SJCRH30 (cell line): Measurements from ENCODE around the gene DSCAM. TPM values are rescaled to one million over a fixed set of nuclear protein-coding genes. Genes with fewer than 3 reads are reported as not detected.
"Not testable (repeated sequence)": the region's sequence is repeated elsewhere in the genome, so short reads cannot be mapped to it uniquely, and the experiment has no call there.

Experiments used
- DNase-seq, 2 experiments: peaks; one replicate each; pipeline ENCODE4 v3.0.0-alpha.2; 2015 to 2020
- H3K27ac ChIP-seq: fragments of 250-450 bp; sonication (Bioruptor Pico); 2 replicates; pipeline ENCODE4 v1.5.1; 2020; ENCODE audit warnings: mild to moderate bottlenecking, moderate library complexity
- H3K27me3 ChIP-seq: fragments of 250-450 bp; sonication (Bioruptor Pico); 2 replicates; pipeline ENCODE4 v1.5.1; 2020; ENCODE audit warnings: mild to moderate bottlenecking, moderate library complexity
- H3K36me3 ChIP-seq: fragments of 250-450 bp; sonication (Bioruptor Pico); 2 replicates; pipeline ENCODE4 v1.5.1; 2020; ENCODE audit warnings: mild to moderate bottlenecking, moderate library complexity
- H3K4me1 ChIP-seq: fragments of 250-450 bp; sonication (Bioruptor Pico); 2 replicates; pipeline ENCODE4 v1.5.1; 2020; ENCODE audit warnings: mild to moderate bottlenecking, moderate library complexity
- H3K4me3 ChIP-seq: fragments of 250-450 bp; sonication (Bioruptor Pico); 2 replicates; pipeline ENCODE4 v1.5.1; 2020; ENCODE audit warnings: mild to moderate bottlenecking, moderate library complexity
- H3K9me3 ChIP-seq: fragments of 250-450 bp; sonication (Bioruptor Pico); replicated peaks from 2 replicates; pipeline ENCODE4 v1.5.1; 2020; ENCODE audit warnings: mild to moderate bottlenecking, moderate library complexity
- total RNA-seq: library from RNA; depleted of rRNA; stranded (reverse); fragments of >200 nt; shearing (Covaris generic); gene quantifications from 2 replicates; pipeline ENCODE4 v1.2.3, GENCODE V29; 2014

Gene DSCAM
- total RNA-seq, 1 experiment from 2014 or later = 0.02 TPM

DNA sequence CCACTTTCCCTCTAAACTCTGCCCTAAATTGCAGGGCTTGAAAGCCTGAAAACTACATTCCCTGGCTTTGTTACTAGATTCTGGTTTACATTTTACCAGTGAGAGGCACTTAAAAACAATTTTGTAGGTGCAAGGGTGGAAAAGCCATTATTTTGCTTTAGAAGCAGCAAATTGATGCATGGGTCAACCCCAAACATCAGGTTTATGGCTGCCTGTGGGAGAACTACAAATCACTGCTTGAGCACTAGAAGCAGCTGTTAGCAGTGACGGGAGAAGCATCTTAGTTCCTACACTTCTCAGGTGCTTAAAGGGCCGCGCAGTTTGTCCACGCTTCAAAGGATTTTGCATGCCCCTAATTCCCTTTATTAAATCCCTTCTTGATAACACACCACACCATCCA, 562.5 kb downstream of the DSCAM start:
- no peaks in the 10 kb centered on the region for H3K4me1 ChIP-seq
- no peak overlapping the region for H3K27ac ChIP-seq
- no peak overlapping the region for H3K4me3 ChIP-seq
- no peak for DNase-seq
- H3K27me3 ChIP-seq = no peaks in the 10 kb centered on the region
- H3K9me3 ChIP-seq = no peaks in the 10 kb centered on the region
- no peaks in the 10 kb centered on the region for H3K36me3 ChIP-seq

GRCh38 chr21:40282912-40283886, 563.8 kb downstream of the DSCAM start:
- Histone ChIP-seq H3K27ac (no peak overlapping the region), H3K9me3 (no peaks in the 10 kb centered on the region), H3K27me3 (no peaks in the 10 kb centered on the region), H3K4me3 (no peak overlapping the region), H3K36me3 (no peaks in the 10 kb centered on the region), H3K4me1 (no peaks in the 10 kb centered on the region)
- DNase-seq = no peak

- Histone ChIP-seq H3K36me3 (no peaks in the 10 kb centered on the region), H3K4me3 (no peak overlapping the region), H3K9me3 (no peaks in the 10 kb centered on the region)
Measured at GRCh38 chr21:40278345-40278744, 568.6 kb downstream of the DSCAM start.

GRCh38 chr21:40276001-40276400, 571.0 kb downstream of the DSCAM start:
- Histone ChIP-seq H3K9me3 (no peaks in the 10 kb centered on the region), H3K27me3 (0 out of 2 replicates have a peak, but pooled peaks cover 6% of the 10 kb centered on the region), H3K4me1 (no peaks in the 10 kb centered on the region), H3K27ac (no peak overlapping the region), H3K4me3 (no peak overlapping the region), H3K36me3 (no peaks in the 10 kb centered on the region)
- no peak for DNase-seq

More at GRCh38 chr21:40278345-40278744, 568.6 kb downstream of the DSCAM start:
- H3K4me1 ChIP-seq = no peaks in the 10 kb centered on the region
- H3K27me3 ChIP-seq = 0 out of 2 replicates have a peak, but pooled peaks cover 6% of the 10 kb centered on the region
- H3K27ac ChIP-seq = no peak overlapping the region
- DNase-seq = no peak

DNA sequence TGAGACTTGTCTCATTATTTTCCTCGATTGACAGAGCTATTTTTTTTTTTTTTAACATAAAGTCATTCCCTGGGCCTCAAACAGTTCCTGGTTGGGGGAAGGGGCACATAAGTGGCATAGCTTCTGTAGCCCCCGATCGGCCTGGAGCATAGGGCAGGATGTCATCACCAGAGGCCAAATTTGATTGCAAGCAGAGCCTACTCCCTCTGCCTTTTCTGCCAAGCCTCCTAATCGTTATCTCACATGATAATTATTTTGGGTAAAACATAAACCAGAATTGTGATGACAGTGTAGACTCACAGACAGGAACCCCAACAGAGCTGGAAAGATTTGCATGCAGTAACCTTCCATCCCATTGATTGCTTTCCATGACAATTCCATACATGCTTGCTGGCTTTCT, 574.9 kb downstream of the DSCAM start:
- H3K36me3 ChIP-seq = no peaks in the 10 kb centered on the region
- H3K4me3 ChIP-seq = no peak overlapping the region
- no peak for DNase-seq
- no peak overlapping the region for H3K27ac ChIP-seq
- 0 out of 2 replicates have a peak, but pooled peaks cover 6% of the 10 kb centered on the region for H3K27me3 ChIP-seq
- H3K4me1 ChIP-seq = no peaks in the 10 kb centered on the region
- H3K9me3 ChIP-seq = no peaks in the 10 kb centered on the region

- DNase-seq = no peak
- H3K4me3 ChIP-seq = no peak overlapping the region
- H3K9me3 ChIP-seq = no peaks in the 10 kb centered on the region
- no peaks in the 10 kb centered on the region for H3K36me3 ChIP-seq
- 0 out of 2 replicates have a peak, but pooled peaks cover 6% of the 10 kb centered on the region for H3K27me3 ChIP-seq
- H3K27ac ChIP-seq = no peak overlapping the region
- H3K4me1 ChIP-seq = no peaks in the 10 kb centered on the region
Measured at GRCh38 chr21:40271164-40271563, 575.8 kb downstream of the DSCAM start.

- Histone ChIP-seq H3K4me1 (no peaks in the 10 kb centered on the region), H3K4me3 (no peak overlapping the region), H3K27me3 (no peaks in the 10 kb centered on the region), H3K27ac (no peak overlapping the region), H3K9me3 (no peaks in the 10 kb centered on the region), H3K36me3 (no peaks in the 10 kb centered on the region)
- DNase-seq = no peak
Measured at GRCh38 chr21:40270047-40270446, 576.9 kb downstream of the DSCAM start.

DNA sequence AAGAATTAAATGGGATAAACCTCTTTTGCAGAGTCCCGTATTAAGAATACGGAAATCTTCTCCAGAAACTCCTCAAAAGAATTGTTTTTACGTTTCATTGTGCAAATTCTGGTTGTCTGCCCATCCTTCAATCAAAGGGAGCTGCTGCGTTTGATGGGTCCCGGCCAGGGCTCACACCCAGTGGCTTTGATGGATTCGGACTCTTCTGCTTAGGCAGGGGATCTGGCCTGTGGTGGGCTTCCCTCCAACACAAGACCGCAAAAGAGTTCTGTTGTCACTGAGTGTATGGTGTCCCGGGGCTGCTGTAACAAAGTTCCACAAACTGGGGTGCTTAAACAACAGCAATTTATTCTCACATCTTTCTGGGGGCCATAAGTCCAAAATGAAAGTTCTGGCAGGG, 577.7 kb downstream of the DSCAM start:
- DNase-seq = no peak
- Histone ChIP-seq H3K4me3 (no peak overlapping the region), H3K9me3 (no peaks in the 10 kb centered on the region), H3K27ac (no peak overlapping the region), H3K27me3 (no peaks in the 10 kb centered on the region), H3K4me1 (no peaks in the 10 kb centered on the region), H3K36me3 (no peaks in the 10 kb centered on the region)

DNA sequence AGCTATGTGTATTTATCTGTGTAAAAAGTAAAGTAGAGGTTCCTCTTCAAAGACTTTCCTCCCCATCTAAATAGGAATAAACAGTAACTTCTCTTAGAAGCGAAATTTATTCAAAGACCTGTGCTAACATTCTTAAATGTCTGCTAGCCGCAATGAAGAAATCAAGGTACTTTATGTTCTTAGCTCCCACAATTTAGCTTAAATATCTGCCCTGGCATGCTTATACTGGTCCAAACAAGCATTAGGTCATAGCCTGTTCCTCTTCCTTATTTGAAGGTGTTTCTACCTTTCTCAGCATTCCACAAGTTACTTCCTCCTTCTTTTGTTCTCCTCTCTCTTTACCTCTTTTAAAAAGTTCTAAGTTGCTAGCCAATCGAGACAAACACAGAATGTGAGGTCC, 588.5 kb downstream of the DSCAM start:
- peaks cover 10% of the 10 kb centered on the region; the same call in 1 of the 2 replicates for H3K27me3 ChIP-seq
- H3K4me3 ChIP-seq, DNase-seq, H3K4me1 ChIP-seq, H3K9me3 ChIP-seq, H3K27ac ChIP-seq, H3K36me3 ChIP-seq: not testable (repeated sequence)

DNA sequence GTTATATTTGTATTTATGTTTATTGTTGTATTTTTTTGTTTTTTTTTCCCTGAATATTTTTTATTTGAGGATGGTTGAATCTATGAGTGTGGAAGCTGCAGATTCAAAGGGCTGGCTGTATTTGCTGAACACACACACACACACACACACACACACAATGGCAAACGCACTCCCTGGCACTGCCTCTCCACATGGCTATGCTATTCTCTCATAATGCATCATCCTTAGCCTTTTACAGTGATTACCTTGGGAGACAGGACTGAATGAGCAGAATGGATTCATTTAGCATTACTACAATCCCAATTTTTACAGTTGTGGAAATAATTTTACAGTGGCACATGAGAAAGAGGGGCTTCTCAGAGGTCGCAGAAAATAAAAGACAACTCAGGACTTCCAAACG, 589.6 kb downstream of the DSCAM start:
- no peaks in the 10 kb centered on the region for H3K36me3 ChIP-seq
- H3K4me3 ChIP-seq = no peak overlapping the region
- no peak for DNase-seq
- no peak overlapping the region for H3K27ac ChIP-seq
- H3K4me1 ChIP-seq = no peaks in the 10 kb centered on the region
- no peaks in the 10 kb centered on the region for H3K9me3 ChIP-seq
- peaks cover 10% of the 10 kb centered on the region; the same call in 1 of the 2 replicates for H3K27me3 ChIP-seq

DNA sequence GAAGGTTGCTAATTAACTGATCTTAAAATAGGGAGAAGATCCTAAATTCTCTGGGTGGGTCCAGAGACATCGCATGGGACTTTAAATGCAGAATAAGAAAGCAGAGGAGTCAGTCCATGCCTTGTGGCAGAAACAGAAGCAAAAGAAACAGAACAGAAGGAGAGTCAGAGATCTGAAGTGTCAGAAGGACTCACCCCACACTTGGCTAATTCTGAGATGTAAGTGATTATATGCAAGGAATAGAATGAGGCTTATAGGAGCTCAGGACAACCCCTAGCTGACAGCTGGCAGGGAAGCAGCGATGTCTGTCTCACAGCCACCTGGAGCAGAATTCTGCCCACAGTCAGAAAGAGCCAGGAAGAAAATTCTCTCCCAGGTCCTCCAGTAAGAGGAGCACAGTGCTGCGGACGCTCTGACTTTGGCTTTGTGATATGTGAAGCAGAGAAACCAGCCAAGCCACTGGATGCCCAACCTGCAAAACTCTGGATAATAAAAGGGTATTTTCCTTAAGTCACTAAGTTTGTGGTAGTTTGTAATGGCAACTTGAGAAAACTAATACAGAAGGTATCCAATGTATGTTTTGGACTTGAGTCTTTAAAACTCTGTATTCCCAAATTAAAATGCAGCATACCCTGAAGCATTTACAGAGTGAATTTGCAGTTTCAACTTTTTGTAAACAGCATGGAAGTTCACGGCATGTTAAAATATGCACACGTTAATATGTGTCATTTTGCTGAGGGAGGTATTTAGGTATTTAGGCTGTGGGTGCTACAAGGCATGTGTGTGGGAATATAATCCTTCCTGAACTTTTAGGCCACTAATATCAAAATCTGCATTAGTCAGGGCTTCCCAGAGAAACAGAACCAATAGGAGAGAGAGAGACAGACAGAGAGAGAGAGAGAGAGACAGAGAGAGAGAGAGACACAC, 591.2 kb downstream of the DSCAM start:
- no peak overlapping the region for H3K27ac ChIP-seq
- no peaks in the 10 kb centered on the region for H3K4me1 ChIP-seq
- no peaks in the 10 kb centered on the region for H3K36me3 ChIP-seq
- peaks cover 10% of the 10 kb centered on the region; the same call in 1 of the 2 replicates for H3K27me3 ChIP-seq
- DNase-seq = no peak
- H3K9me3 ChIP-seq = no peaks in the 10 kb centered on the region
- H3K4me3 ChIP-seq = no peak overlapping the region

DNA sequence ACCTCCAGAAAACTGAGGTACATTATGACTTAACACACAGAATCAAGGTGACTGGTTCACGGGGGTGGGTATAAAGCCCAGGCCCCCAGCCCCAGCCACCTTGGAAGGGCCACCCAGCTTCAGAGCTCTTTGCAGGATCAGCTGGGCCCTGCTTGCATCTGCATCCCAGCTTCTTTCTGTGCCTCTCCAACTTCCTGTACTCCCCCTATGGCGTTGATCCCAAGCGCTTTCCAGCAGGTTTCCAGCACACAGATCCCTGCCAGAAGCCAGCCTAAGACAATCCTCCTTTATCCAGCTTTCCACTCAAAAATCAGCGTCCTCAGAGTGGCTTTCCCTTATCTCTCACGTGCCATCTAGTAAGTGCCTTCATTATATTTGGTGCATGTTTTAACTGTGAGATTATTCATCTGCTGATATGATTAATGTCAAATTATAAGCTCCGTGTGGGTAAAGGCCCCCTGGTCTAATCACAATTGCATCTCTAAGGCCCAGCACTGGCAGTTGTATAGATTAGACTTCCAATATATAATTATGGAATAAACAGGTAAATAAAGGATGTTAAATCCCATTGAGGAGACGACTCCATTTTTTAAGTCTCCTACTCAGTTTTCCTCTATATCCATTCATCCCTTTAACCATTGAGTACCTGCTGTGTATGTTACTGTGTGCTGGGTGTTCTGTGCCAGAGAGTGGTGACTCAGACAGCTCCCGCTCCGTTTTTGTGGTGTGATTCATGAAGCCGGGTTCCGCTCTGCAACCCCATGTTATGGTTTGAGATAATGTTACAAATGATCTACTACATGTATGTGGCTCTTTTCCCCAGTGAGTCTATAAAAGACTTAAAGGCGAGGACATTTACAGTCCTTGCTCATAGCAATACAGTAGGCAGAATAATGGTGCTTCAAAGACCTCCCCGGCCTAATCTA, 592.2 kb downstream of the DSCAM start:
- Histone ChIP-seq H3K36me3 (no peaks in the 10 kb centered on the region), H3K4me3 (no peak overlapping the region), H3K27ac (no peak overlapping the region), H3K4me1 (no peaks in the 10 kb centered on the region), H3K27me3 (peaks cover 10% of the 10 kb centered on the region; the same call in 1 of the 2 replicates), H3K9me3 (no peaks in the 10 kb centered on the region)
- no peak for DNase-seq

DNA sequence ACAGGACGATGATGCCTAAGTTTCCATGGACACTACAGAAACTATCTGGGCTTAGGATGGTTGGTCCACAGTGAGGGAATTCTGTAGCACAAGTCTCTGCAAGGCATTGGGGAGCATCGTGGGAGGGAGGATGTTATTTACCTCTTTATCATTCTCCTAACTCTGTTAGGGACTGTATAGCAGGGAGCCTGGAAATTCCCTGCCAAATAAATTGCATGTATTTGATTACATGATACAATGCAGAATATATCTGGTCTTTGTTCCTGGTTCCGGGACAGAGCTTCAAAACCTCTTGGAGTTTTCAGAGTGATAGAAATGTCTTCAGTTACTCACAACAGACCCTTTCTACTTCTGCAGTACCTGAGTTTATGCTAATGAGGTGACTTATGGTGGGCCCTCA, 593.8 kb downstream of the DSCAM start:
- no peak overlapping the region for H3K27ac ChIP-seq
- H3K4me3 ChIP-seq = no peak overlapping the region
- H3K36me3 ChIP-seq = no peaks in the 10 kb centered on the region
- H3K9me3 ChIP-seq = no peaks in the 10 kb centered on the region
- H3K27me3 ChIP-seq = peaks cover 8% of the 10 kb centered on the region; the same call in 1 of the 2 replicates
- no peak for DNase-seq
- no peaks in the 10 kb centered on the region for H3K4me1 ChIP-seq
